Brain microvascular endothelial cell (primary cell): Measurements from ENCODE around the gene HS3ST3B1.

Experiments used
- DNase-seq: peaks from one replicate; pipeline ENCODE4 v3.0.0-alpha.2; 2020
- H3K27ac ChIP-seq: fragments of 250-450 bp; sonication (Bioruptor Pico); 2 replicates; pipeline ENCODE4 v1.5.1; 2020; ENCODE audit warnings: mild to moderate bottlenecking, moderate library complexity
- H3K27me3 ChIP-seq: fragments of 250-450 bp; sonication (Bioruptor Pico); replicated peaks from 2 replicates; pipeline ENCODE4 v1.5.1; 2020; ENCODE audit warnings: mild to moderate bottlenecking
- H3K36me3 ChIP-seq: fragments of 250-450 bp; sonication (Bioruptor Pico); replicated peaks from 2 replicates; pipeline ENCODE4 v1.5.1; 2020; ENCODE audit warnings: mild to moderate bottlenecking
- H3K4me3 ChIP-seq: 2 replicates; pipeline ENCODE4 v1.5.1; 2011; ENCODE audit warnings: low read depth, mild to moderate bottlenecking, control low read depth, low read length, moderate library complexity
- CTCF ChIP-seq: IDR thresholded peaks from 2 replicates; pipeline ENCODE4 v1.5.1; 2011; ENCODE audit warnings: low read depth, mild to moderate bottlenecking, moderate library complexity, low read length, control low read depth, inconsistent platforms; ENCODE audit errors: missing control alignments
- in situ Hi-C: cut with HindIII; loops from 2 replicates; pipeline ENCODE4 v1.10.0; 2017; ENCODE audit warnings: low sequenced_read_pairs, low pct_ligation_motif_present

HS3ST3B1 gene

GRCh38 chr17:14312522-14312921 lies 11.6 kb downstream of the HS3ST3B1 start:
- no peak overlapping the region for H3K4me3 ChIP-seq
- no peak for TF ChIP-seq CTCF
- in situ Hi-C loops: loop anchor here (25.0 kb wide), 1 partner anchor 725 kb away; no protein-coding TSS in a partner anchor
- H3K27me3 ChIP-seq: no peaks in the 10 kb centered on the region
- H3K27ac ChIP-seq: no peak overlapping the region
- DNase-seq: no peak
- no peaks in the 10 kb centered on the region for H3K36me3 ChIP-seq

- no peaks in the 10 kb centered on the region for H3K36me3 ChIP-seq
- no peak for TF ChIP-seq CTCF
- in situ Hi-C loops: loop anchor here (25.0 kb wide), 1 partner anchor 729 kb away; no protein-coding TSS in a partner anchor
- H3K4me3 ChIP-seq: no peak overlapping the region
- H3K27ac ChIP-seq: no peak overlapping the region
- DNase-seq: no peak
- no peaks in the 10 kb centered on the region for H3K27me3 ChIP-seq
These were observed 15.4 kb downstream of the HS3ST3B1 start for GRCh38 chr17:14316126-14316832.

GRCh38 chr17:14317383-14317782 lies 16.5 kb downstream of the HS3ST3B1 start:
- in situ Hi-C loops: loop anchor here (25.0 kb wide), 1 partner anchor 730 kb away; no protein-coding TSS in a partner anchor
- H3K36me3 ChIP-seq: no peaks in the 10 kb centered on the region

GRCh38 chr17:14318109-14318917 lies 17.4 kb downstream of the HS3ST3B1 start:
- no peaks in the 10 kb centered on the region for H3K36me3 ChIP-seq
- in situ Hi-C loops: loop anchor here (25.0 kb wide), 1 partner anchor 731 kb away; no protein-coding TSS in a partner anchor
- TF ChIP-seq CTCF: no peak
- H3K4me3 ChIP-seq: no peak overlapping the region
- DNase-seq: no peak
- no peaks in the 10 kb centered on the region for H3K27me3 ChIP-seq
- H3K27ac ChIP-seq: no peak overlapping the region

More at GRCh38 chr17:14317383-14317782, 16.5 kb downstream of the HS3ST3B1 start:
- DNase-seq: no peak
- Histone ChIP-seq H3K4me3 (no peak overlapping the region), H3K27me3 (no peaks in the 10 kb centered on the region), H3K27ac (no peak overlapping the region)
- TF ChIP-seq CTCF: no peak

GRCh38 chr17:14318918-14319205 lies 18.0 kb downstream of the HS3ST3B1 start:
- DNase-seq: no peak
- in situ Hi-C loops: loop anchor here (25.0 kb wide), 1 partner anchor 732 kb away; no protein-coding TSS in a partner anchor

More at GRCh38 chr17:14318918-14319205, 18.0 kb downstream of the HS3ST3B1 start:
- H3K36me3 ChIP-seq: no peaks in the 10 kb centered on the region
- H3K27me3 ChIP-seq: no peaks in the 10 kb centered on the region
- TF ChIP-seq CTCF: no peak
- H3K27ac ChIP-seq: no peak overlapping the region
- no peak overlapping the region for H3K4me3 ChIP-seq
